SH-SY5Y (cell line): Measurements from ENCODE around the gene AOPEP.

Experiments
- GATA2 ChIP-seq: IDR thresholded peaks from 2 replicates; pipeline ENCODE4 v1.6.1; 2011; ENCODE audit warnings: mild to moderate bottlenecking, low read depth, low read length
- GATA3 ChIP-seq: IDR thresholded peaks from 2 replicates; pipeline ENCODE4 v1.6.1; 2011; ENCODE audit warnings: low read depth, mild to moderate bottlenecking, low read length, moderate library complexity

DNA sequence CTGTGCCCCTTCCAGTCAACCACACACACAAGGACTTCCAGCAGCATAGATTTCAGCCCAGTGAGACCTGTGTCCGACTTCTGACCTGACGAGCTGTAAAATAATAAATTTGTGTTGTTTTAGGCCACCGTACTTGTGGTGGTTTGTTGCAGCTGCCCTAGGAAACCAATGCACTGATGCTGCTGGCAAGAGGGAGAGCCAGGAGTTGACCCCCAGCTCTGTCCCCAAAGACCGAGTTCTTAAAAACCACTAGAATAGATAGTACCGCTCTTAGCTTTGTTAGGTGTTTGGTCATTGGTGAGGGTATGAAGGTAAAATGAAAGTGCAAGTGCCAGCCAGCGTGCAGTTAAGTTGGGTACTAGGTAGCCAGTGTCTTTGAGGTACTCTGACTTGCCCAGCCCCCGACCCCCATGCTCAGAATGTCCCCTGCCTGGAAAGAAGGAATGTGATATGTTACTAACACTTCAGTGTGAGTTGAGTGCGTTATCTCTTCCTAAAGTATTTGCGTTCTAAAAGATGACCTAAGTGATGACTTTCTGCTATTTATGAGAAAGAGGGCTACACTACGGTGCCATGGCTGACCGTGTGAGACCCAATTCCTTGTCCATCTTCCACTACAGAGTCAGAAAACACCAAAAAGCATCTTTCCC is 185.6 kb downstream of the AOPEP start:
- no peak for TF ChIP-seq GATA2
- no peak for TF ChIP-seq GATA3
